Measurements from ENCODE around the gene GALM.

The GALM gene

GRCh38 chr2:38716185-38716584 is 50.3 kb downstream of the GALM start:
- Mint-ChIP-seq H3K4me3 (no peak overlapping the region), H3K36me3 (ENCODE audit: low read depth) (peaks cover 59% of the 10 kb centered on the region), H3K9me3 (peaks cover 11% of the 10 kb centered on the region), H3K27me3 (ENCODE audit: low read depth) (no peaks in the 10 kb centered on the region), H3K27ac (peak overlapping the region; percentile 11), H3K4me1 (ENCODE audit: low read depth) (peaks cover 40% of the 10 kb centered on the region)
- no peak for DNase-seq (ENCODE audit: low spot score)

- H3K4me1 Mint-ChIP-seq (ENCODE audit: low read depth): peaks cover 46% of the 10 kb centered on the region
- no peak overlapping the region for H3K4me3 Mint-ChIP-seq
- H3K27ac Mint-ChIP-seq: no peak overlapping the region
- peaks cover 6% of the 10 kb centered on the region for H3K9me3 Mint-ChIP-seq
- H3K27me3 Mint-ChIP-seq (ENCODE audit: low read depth): no peaks in the 10 kb centered on the region
- no peak for DNase-seq (ENCODE audit: low spot score)
- peaks cover 47% of the 10 kb centered on the region for H3K36me3 Mint-ChIP-seq (ENCODE audit: low read depth)
Observed at GRCh38 chr2:38718601-38719000, 52.7 kb downstream of the GALM start.

DNA sequence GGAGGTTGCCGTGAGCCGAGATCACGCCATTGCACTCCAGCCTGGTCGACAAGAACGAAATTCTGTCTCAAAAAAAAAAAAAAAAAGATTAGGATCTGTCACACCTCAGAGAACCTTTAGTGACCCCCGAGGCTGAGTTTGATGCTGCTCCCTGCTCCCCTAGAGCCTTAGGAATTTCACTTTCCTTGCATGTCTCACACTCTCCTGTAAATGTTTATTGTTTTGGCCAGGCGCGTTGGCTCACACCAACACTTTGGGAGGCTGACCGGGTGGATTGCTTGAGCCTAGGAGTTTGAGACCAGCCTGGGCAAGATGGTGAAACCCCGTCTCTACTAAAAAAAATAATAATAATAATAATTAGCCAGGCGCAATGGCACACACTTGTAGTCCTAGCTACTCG is 53.8 kb downstream of the GALM start:
- peaks cover 6% of the 10 kb centered on the region for H3K9me3 Mint-ChIP-seq
- no peak overlapping the region for H3K4me3 Mint-ChIP-seq
- H3K36me3 Mint-ChIP-seq (ENCODE audit: low read depth): peaks cover 42% of the 10 kb centered on the region
- peaks cover 43% of the 10 kb centered on the region for H3K4me1 Mint-ChIP-seq (ENCODE audit: low read depth)
- no peak overlapping the region for H3K27ac Mint-ChIP-seq
- no peaks in the 10 kb centered on the region for H3K27me3 Mint-ChIP-seq (ENCODE audit: low read depth)
- DNase-seq (ENCODE audit: low spot score): no peak

DNA sequence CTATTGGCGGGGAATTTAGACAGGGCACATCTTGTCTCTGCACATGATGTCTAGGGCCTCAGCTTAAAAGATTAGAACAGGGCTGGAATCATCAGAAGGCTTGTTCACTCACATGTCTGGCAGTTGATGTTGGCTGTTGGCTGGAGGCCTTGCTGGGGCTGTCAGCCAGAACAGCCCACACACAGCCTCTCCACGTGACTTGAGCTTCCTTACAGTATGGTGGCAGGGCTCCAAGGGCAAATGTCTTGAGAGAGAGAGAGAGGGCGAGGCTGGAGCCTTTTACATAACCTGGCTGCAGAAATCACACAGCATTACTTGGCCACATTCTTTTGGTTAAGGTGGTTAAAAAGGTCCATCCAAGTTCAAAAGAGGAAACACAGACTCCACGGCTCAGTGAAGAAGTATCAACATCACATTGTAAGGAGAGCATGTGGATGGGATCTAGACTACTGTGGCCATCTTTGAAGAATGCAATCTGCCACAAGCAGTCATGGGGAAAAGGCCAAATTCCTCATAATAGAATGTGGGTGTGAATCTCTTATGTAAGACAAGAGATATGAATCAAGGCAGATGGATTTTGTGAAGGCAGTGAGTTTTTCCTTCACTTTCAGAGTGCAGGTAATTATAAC is 54.8 kb downstream of the GALM start:
- peaks cover 41% of the 10 kb centered on the region for H3K4me1 Mint-ChIP-seq (ENCODE audit: low read depth)
- H3K36me3 Mint-ChIP-seq (ENCODE audit: low read depth): peaks cover 43% of the 10 kb centered on the region

GRCh38 chr2:38722271-38723061 is 56.6 kb downstream of the GALM start:
- peak overlapping the region; percentile 41 for H3K4me3 Mint-ChIP-seq
- no peaks in the 10 kb centered on the region for H3K27me3 Mint-ChIP-seq (ENCODE audit: low read depth)
- H3K4me1 Mint-ChIP-seq (ENCODE audit: low read depth): peaks cover 42% of the 10 kb centered on the region
- peak overlapping the region; percentile 58 for H3K27ac Mint-ChIP-seq
- peaks cover 38% of the 10 kb centered on the region for H3K36me3 Mint-ChIP-seq (ENCODE audit: low read depth)
- DNase-seq (ENCODE audit: low spot score): peak; percentile 69
- peaks cover 6% of the 10 kb centered on the region for H3K9me3 Mint-ChIP-seq

More for the DNA sequence above, 54.8 kb downstream of the GALM start:
- no peaks in the 10 kb centered on the region for H3K27me3 Mint-ChIP-seq (ENCODE audit: low read depth)
- peak overlapping the region; percentile 33 for H3K4me3 Mint-ChIP-seq
- no peak for DNase-seq (ENCODE audit: low spot score)
- H3K27ac Mint-ChIP-seq: peak overlapping the region; percentile 64
- peaks cover 6% of the 10 kb centered on the region for H3K9me3 Mint-ChIP-seq

- peaks cover 6% of the 10 kb centered on the region for H3K9me3 Mint-ChIP-seq
- H3K27me3 Mint-ChIP-seq (ENCODE audit: low read depth): no peaks in the 10 kb centered on the region
- H3K4me1 Mint-ChIP-seq (ENCODE audit: low read depth): peaks cover 42% of the 10 kb centered on the region
- peaks cover 35% of the 10 kb centered on the region for H3K36me3 Mint-ChIP-seq (ENCODE audit: low read depth)
- no peak for DNase-seq (ENCODE audit: low spot score)
- no peak overlapping the region for H3K27ac Mint-ChIP-seq
- H3K4me3 Mint-ChIP-seq: peak overlapping the region; percentile 41
Observed at GRCh38 chr2:38723173-38723572, 57.3 kb downstream of the GALM start.

GRCh38 chr2:38727661-38728060 is 61.7 kb downstream of the GALM start:
- H3K27me3 Mint-ChIP-seq (ENCODE audit: low read depth): no peaks in the 10 kb centered on the region
- H3K36me3 Mint-ChIP-seq (ENCODE audit: low read depth): peaks cover 26% of the 10 kb centered on the region
- no peaks in the 10 kb centered on the region for H3K9me3 Mint-ChIP-seq
- peaks cover 18% of the 10 kb centered on the region for H3K4me1 Mint-ChIP-seq (ENCODE audit: low read depth)
- no peak for DNase-seq (ENCODE audit: low spot score)
- H3K27ac Mint-ChIP-seq: no peak overlapping the region
- H3K4me3 Mint-ChIP-seq: no peak overlapping the region

DNA sequence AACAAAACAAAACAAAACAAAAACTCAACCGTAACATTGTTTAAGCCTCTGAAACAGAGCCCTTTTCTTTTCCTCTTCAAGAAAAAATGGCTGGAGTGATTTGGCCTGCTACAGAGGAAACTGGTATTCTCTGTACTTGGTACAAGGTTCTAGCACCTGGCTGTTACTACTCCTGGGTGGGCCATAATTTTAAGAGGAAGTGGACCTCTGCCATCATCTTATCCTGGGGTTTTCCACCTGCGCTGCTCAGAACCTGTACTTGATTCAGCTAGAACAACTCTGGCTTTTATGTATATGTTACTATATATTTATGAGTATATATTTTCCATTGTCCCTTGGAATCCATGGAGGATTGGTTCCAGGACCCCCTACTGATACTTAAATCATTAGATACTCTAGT is 62.8 kb downstream of the GALM start:
- Mint-ChIP-seq H3K9me3 (no peaks in the 10 kb centered on the region), H3K4me1 (ENCODE audit: low read depth) (peaks cover 10% of the 10 kb centered on the region), H3K36me3 (ENCODE audit: low read depth) (peaks cover 30% of the 10 kb centered on the region), H3K27ac (no peak overlapping the region), H3K27me3 (ENCODE audit: low read depth) (no peaks in the 10 kb centered on the region), H3K4me3 (no peak overlapping the region)
- no peak for DNase-seq (ENCODE audit: low spot score)

GRCh38 chr2:38731090-38731489 is 65.2 kb downstream of the GALM start:
- DNase-seq (ENCODE audit: low spot score): no peak
- H3K27me3 Mint-ChIP-seq (ENCODE audit: low read depth): no peaks in the 10 kb centered on the region
- H3K36me3 Mint-ChIP-seq (ENCODE audit: low read depth): peaks cover 34% of the 10 kb centered on the region
- no peaks in the 10 kb centered on the region for H3K9me3 Mint-ChIP-seq
- peaks cover 2% of the 10 kb centered on the region for H3K4me1 Mint-ChIP-seq (ENCODE audit: low read depth)
- H3K4me3 Mint-ChIP-seq: no peak overlapping the region
- no peak overlapping the region for H3K27ac Mint-ChIP-seq

DNA sequence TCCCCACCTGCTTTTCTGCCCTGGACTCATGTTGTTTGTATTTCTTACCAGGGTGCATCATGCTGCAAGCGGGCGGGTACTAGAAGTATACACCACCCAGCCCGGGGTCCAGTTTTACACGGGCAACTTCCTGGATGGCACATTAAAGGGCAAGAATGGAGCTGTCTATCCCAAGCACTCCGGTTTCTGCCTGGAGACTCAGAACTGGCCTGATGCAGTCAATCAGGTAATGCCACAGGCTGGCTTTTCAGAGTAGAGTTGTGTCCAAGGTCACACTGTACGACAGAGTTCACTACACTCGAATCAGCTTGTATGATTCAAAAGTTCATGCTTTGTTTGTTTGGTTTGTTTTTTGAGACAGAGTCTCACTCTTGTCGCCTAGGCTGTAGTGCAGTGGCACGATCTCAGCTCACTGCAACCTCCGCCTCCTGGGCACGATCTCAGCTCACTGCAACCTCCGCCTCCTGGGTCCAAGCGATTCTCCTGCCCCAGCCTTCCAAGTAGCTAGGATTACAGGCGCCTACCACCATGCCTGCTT is 65.8 kb downstream of the GALM start:
- Mint-ChIP-seq H3K4me1 (ENCODE audit: low read depth) (peaks cover 2% of the 10 kb centered on the region), H3K36me3 (ENCODE audit: low read depth) (peaks cover 36% of the 10 kb centered on the region), H3K4me3 (no peak overlapping the region), H3K27ac (no peak overlapping the region), H3K9me3 (no peaks in the 10 kb centered on the region), H3K27me3 (ENCODE audit: low read depth) (no peaks in the 10 kb centered on the region)
- no peak for DNase-seq (ENCODE audit: low spot score)

DNA sequence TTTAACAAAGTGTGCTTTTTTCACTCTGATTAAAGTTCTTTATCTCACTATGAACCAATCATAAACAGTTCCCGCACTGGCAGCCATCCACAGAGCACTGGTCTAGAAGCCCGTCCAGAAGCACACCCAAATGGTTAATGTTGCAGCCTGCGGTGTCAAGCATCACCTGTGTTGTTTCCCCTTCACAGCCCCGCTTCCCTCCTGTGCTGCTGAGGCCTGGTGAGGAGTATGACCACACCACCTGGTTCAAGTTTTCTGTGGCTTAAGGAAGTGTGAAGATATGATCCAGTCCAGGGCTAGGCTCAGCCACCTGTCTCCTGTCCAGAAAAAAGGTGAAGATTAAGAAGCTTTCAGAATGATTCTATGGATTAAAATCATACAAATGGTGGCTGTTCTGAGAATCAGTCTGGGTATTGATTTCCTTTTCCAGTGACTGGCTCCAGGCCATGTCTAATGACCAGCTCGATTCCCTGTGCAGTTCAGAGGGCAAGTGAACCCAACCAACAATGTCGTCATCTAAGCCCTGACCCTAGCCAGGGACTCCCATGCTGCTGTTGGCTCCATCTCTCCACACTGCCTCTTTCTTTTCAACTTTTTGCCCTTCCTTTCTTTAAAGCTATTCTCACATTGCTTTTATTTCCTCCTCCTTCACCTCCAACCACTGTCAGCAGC is 67.5 kb downstream of the GALM start:
- no peaks in the 10 kb centered on the region for H3K27me3 Mint-ChIP-seq (ENCODE audit: low read depth)
- H3K4me3 Mint-ChIP-seq: no peak overlapping the region
- peaks cover 4% of the 10 kb centered on the region for H3K4me1 Mint-ChIP-seq (ENCODE audit: low read depth)
- DNase-seq (ENCODE audit: low spot score): no peak
- H3K27ac Mint-ChIP-seq: peak overlapping the region; percentile 4
- peaks cover 42% of the 10 kb centered on the region for H3K36me3 Mint-ChIP-seq (ENCODE audit: low read depth)
- no peaks in the 10 kb centered on the region for H3K9me3 Mint-ChIP-seq

DNA sequence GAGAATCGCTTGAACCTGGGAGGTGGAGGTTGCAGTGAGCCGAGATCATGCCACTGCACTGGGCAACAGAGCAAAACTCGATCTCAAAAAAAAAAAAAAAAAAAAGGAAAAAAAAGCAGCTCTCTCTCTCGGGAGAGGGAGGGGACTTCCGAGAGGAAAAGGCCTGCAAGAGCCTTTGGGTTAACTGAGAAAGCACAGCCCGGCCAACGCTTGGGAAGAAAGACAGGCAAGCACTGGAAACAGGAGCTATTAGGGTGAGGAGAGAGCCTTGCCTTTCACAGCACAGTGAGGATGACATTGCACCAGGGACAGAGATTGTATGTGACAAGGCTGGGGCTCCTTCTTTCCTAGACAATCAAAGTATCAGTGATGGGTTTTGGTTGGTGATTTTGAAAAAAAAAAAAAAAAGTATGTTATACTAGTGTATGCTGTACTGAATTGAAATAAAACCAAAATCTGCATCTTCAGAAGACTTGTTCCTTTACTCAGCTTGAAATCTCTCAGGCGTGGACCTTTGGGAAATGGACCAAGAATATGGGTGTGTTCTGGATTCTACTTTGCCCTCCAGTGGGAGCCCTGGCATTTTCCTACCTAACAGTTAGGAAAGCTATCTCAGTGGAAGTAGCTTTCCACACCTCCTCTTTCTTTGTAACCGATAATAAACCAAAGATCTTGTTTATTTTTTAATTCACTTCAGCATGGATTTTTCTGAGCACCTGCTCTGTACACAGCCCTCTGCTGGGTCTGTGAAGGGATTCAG is 68.6 kb downstream of the GALM start:
- H3K4me3 Mint-ChIP-seq: no peak overlapping the region
- no peaks in the 10 kb centered on the region for H3K9me3 Mint-ChIP-seq
- H3K27ac Mint-ChIP-seq: no peak overlapping the region
- H3K27me3 Mint-ChIP-seq (ENCODE audit: low read depth): no peaks in the 10 kb centered on the region
- no peak for DNase-seq (ENCODE audit: low spot score)
- peaks cover 6% of the 10 kb centered on the region for H3K4me1 Mint-ChIP-seq (ENCODE audit: low read depth)
- peaks cover 51% of the 10 kb centered on the region for H3K36me3 Mint-ChIP-seq (ENCODE audit: low read depth)

DNA sequence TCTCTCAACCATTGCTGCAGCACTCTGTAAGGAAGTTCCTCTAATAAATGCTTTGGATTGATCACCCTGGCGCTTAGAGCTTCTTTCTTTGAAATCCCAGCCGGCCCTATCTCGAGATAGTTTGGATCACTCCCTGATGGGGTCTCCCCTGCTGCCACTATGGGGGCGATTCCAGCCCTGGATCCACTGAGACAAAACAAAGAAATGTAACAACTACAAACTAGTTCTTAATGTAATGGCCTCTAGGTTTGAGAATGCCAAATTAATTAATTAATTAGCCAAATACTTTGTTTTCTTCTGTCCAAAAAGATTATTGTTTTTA is 70.0 kb downstream of the GALM start:
- Mint-ChIP-seq H3K36me3 (ENCODE audit: low read depth) (peaks cover 50% of the 10 kb centered on the region), H3K9me3 (no peaks in the 10 kb centered on the region), H3K27me3 (ENCODE audit: low read depth) (no peaks in the 10 kb centered on the region), H3K4me3 (no peak overlapping the region), H3K27ac (peak overlapping the region; percentile 26), H3K4me1 (ENCODE audit: low read depth) (peaks cover 9% of the 10 kb centered on the region)
- DNase-seq (ENCODE audit: low spot score): no peak
